Body of pancreas (tissue), 4 donors: ENCODE data around the gene DHCR7.

ENCODE experiments used
- POLR2A ChIP-seq, 3 donors: fragments of 450-650 bp; IDR thresholded peaks; one replicate each; pipeline ENCODE4 v1.6.1; 2016; ENCODE audit warnings: antibody characterized with exemption in 3 of 3, mild to moderate bottlenecking in 2 of 3
- TF ChIP-seq, protein P1 (sequence below), 7 experiments: fragments of 450-650 bp in 4 of 7; fragments of 200-600 bp in 3 of 7; sonication (generic) in 3 of 7; IDR thresholded peaks; one replicate each; pipeline ENCODE4 v1.5.1; 2016 to 2019; ENCODE audit warnings: antibody characterized with exemption in 7 of 7

DNA sequence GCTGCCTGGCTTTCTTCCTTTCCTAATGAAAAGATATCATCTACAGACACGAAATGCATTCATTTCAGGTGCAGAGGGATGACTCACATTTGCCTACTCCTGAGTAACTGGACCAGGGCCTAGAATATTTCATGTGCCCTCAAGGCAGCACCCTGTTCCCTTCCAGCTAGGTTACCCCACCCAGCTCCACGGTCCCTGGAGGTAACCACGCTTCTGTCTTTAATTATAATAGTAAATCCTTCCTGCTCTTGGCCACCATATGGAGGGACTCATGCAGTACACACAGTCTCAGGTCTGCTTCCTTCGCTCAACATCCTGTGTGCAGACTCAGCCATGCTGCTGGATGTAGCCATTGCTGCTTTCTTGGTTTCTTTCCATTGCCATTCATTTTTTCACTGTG lies 22.3 kb downstream of the DHCR7 start:
- TF ChIP-seq, protein P1, sequence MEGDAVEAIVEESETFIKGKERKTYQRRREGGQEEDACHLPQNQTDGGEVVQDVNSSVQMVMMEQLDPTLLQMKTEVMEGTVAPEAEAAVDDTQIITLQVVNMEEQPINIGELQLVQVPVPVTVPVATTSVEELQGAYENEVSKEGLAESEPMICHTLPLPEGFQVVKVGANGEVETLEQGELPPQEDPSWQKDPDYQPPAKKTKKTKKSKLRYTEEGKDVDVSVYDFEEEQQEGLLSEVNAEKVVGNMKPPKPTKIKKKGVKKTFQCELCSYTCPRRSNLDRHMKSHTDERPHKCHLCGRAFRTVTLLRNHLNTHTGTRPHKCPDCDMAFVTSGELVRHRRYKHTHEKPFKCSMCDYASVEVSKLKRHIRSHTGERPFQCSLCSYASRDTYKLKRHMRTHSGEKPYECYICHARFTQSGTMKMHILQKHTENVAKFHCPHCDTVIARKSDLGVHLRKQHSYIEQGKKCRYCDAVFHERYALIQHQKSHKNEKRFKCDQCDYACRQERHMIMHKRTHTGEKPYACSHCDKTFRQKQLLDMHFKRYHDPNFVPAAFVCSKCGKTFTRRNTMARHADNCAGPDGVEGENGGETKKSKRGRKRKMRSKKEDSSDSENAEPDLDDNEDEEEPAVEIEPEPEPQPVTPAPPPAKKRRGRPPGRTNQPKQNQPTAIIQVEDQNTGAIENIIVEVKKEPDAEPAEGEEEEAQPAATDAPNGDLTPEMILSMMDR (IDR thresholded peaks at IDR 0.05): no peak
- no peak for TF ChIP-seq POLR2A (IDR thresholded peaks at IDR 0.05)
